Peyer's patch (tissue), 4 donors: ENCODE measurements around the gene KCNT1.
A peak's percentile ranks its signal among the peaks of the same experiment; 100 is the strongest.

ENCODE experiments used
- POLR2A ChIP-seq, 2 donors: fragments of 450-650 bp; IDR thresholded peaks; one replicate each; pipeline ENCODE4 v1.5.1; 2017; ENCODE audit warnings: antibody characterized with exemption in 2 of 2, mild to moderate bottlenecking in 2 of 2, moderate library complexity in 2 of 2
- TF ChIP-seq, protein P1 (sequence below), 6 experiments: fragments of 450-650 bp in 4 of 6; fragments of 200-600 bp in 2 of 6; sonication (generic) in 1 of 6; IDR thresholded peaks; one replicate each; pipeline ENCODE4 v1.5.1; 2017 to 2019; ENCODE audit warnings: antibody characterized with exemption in 6 of 6, mild to moderate bottlenecking in 3 of 6, moderate library complexity in 1 of 6

DNA sequence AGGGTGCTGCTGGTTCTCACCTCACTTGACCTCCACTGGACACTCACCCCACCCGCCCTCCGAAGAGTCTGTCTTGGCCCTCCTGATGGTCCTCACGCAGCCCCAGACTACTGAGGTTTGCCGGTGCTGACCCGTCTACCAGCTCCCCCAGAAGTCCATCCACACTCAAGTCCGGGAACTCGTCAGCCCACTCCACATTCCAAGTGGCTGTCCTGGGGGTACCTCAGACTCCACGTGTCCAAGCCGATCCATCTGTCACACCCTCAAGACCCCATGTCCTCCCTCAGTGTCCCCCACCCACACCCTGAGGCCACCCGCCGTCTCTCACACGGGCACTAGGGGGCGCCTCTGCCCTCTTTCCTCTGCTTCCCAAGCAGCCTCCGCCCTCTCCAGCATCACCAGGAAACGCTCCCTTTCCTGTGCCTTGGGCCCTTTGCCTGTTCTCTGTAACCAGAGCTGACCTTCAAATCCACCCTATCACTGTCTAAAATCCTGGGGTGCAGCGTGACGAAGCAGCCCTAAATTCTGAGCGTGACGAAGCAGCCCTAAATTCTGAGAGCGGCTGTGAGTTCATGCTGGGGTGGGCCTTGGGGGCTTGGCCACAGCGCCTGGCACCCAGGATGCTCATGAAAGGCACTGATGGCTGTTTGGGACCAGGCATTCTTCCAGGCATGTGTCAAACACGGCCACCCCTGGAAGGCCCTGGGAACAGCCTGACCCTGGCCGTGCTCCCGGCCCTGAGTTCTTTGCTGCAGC is 95.7 kb downstream of the KCNT1 start:
- TF ChIP-seq POLR2A (IDR thresholded peaks at IDR 0.05), result no peak
- TF ChIP-seq, protein P1, sequence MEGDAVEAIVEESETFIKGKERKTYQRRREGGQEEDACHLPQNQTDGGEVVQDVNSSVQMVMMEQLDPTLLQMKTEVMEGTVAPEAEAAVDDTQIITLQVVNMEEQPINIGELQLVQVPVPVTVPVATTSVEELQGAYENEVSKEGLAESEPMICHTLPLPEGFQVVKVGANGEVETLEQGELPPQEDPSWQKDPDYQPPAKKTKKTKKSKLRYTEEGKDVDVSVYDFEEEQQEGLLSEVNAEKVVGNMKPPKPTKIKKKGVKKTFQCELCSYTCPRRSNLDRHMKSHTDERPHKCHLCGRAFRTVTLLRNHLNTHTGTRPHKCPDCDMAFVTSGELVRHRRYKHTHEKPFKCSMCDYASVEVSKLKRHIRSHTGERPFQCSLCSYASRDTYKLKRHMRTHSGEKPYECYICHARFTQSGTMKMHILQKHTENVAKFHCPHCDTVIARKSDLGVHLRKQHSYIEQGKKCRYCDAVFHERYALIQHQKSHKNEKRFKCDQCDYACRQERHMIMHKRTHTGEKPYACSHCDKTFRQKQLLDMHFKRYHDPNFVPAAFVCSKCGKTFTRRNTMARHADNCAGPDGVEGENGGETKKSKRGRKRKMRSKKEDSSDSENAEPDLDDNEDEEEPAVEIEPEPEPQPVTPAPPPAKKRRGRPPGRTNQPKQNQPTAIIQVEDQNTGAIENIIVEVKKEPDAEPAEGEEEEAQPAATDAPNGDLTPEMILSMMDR (IDR thresholded peaks at IDR 0.05), result peak in 4 of 6 experiments; percentile 21 to 32 (median 26)
